ENCODE measurements around the gene MTCH1.
"Not testable (repeated sequence)": the region's sequence is repeated elsewhere in the genome, so short reads cannot be mapped to it uniquely, and the experiment has no call there.

DNA sequence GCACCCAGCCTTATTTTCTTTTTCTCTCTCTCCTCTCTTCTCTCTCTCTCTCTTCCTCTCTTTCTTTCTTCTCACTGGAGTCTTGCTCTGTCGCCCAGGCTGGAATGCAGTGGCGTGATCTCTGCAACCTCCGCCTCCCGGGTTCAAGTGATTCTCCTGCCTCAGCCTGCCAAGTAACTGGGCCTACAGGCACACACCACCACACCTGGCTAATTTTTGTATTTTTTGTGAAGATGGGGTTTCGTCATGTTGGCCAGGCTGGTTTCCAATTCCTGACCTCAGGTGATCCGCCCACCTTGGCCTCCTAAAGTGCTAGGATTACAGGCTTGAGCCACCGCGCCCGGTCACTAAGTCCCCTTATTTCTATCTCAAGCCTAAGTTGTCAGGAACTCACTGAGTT lies 36.9 kb downstream of the MTCH1 start:
- not testable (repeated sequence) for TF ChIP-seq POLR2A (IDR thresholded peaks at IDR 0.05; ENCODE audit: low read depth, low read length); EZH2 (IDR thresholded peaks at IDR 0.05; ENCODE audit: borderline replicate concordance, control insufficient read depth, low read depth, low read length); EP300 (IDR thresholded peaks at IDR 0.05; ENCODE audit: borderline replicate concordance in 1 of 2, control insufficient read depth in 1 of 2, low read depth in 2 of 2, low read length in 2 of 2); CREB1 (IDR thresholded peaks at IDR 0.05; ENCODE audit: low read depth); JUND (IDR thresholded peaks at IDR 0.05; ENCODE audit: low read depth, low read length); CHD4 (IDR thresholded peaks at IDR 0.05); NBN (IDR thresholded peaks at IDR 0.05)
- TF ChIP-seq, protein P1, sequence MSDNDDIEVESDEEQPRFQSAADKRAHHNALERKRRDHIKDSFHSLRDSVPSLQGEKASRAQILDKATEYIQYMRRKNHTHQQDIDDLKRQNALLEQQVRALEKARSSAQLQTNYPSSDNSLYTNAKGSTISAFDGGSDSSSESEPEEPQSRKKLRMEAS (IDR thresholded peaks at IDR 0.05; ENCODE audit: low read depth, low read length) = not testable (repeated sequence)
- TF ChIP-seq, protein P2, sequence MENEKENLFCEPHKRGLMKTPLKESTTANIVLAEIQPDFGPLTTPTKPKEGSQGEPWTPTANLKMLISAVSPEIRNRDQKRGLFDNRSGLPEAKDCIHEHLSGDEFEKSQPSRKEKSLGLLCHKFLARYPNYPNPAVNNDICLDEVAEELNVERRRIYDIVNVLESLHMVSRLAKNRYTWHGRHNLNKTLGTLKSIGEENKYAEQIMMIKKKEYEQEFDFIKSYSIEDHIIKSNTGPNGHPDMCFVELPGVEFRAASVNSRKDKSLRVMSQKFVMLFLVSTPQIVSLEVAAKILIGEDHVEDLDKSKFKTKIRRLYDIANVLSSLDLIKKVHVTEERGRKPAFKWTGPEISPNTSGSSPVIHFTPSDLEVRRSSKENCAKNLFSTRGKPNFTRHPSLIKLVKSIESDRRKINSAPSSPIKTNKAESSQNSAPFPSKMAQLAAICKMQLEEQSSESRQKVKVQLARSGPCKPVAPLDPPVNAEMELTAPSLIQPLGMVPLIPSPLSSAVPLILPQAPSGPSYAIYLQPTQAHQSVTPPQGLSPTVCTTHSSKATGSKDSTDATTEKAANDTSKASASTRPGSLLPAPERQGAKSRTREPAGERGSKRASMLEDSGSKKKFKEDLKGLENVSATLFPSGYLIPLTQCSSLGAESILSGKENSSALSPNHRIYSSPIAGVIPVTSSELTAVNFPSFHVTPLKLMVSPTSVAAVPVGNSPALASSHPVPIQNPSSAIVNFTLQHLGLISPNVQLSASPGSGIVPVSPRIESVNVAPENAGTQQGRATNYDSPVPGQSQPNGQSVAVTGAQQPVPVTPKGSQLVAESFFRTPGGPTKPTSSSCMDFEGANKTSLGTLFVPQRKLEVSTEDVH (IDR thresholded peaks at IDR 0.05; ENCODE audit: low read depth, partially characterized antibody) = not testable (repeated sequence)
